Left lung (tissue), 10 donors: Measurements from ENCODE around the gene RAB11B. TPM values are rescaled to one million over a fixed set of nuclear protein-coding genes. Genes with fewer than 3 reads are reported as not detected.
A peak's percentile ranks its signal among the peaks of the same experiment; 100 is the strongest.
"Not testable (repeated sequence)": the region's sequence is repeated elsewhere in the genome, so short reads cannot be mapped to it uniquely, and the experiment has no call there.

ENCODE experiments used
- ATAC-seq: fragments of 200-7000 bp; cut with Tn5 transposase; one replicate; pipeline ENCODE4 v1.9.1; 2020; ENCODE audit warnings: moderate library complexity
- DNase-seq, 4 donors: peaks; one replicate each; pipeline ENCODE4 v3.0.0-alpha.2; 2013 to 2020
- H3K27ac ChIP-seq, 2 donors: fragments of 200-600 bp; sonication (generic) in 1 of 2; one replicate each; pipeline versions ENCODE4 v1.5.0 to v1.8.0; 2020 to 2021
- H3K27me3 ChIP-seq, 2 donors: fragments of 200-600 bp; sonication (generic) in 1 of 2; one replicate each; pipeline versions ENCODE4 v1.5.0 to v1.8.0; 2020 to 2021
- H3K36me3 ChIP-seq, 2 donors: fragments of 200-600 bp; sonication (generic) in 1 of 2; one replicate each; pipeline versions ENCODE4 v1.5.0 to v1.8.0; 2020 to 2021
- H3K4me1 ChIP-seq, 2 donors: fragments of 200-600 bp; one replicate each; pipeline ENCODE4 v1.8.0; 2021
- H3K4me3 ChIP-seq, 2 donors: fragments of 200-600 bp; sonication (generic) in 1 of 2; one replicate each; pipeline versions ENCODE4 v1.5.0 to v1.8.0; 2020 to 2021; ENCODE audit warnings: mild to moderate bottlenecking in 1 of 2
- H3K9me3 ChIP-seq, 2 donors: fragments of 200-600 bp; sonication (generic) in 1 of 2; one replicate each; pipeline versions ENCODE4 v1.5.0 to v1.8.0; 2020 to 2021
- CTCF ChIP-seq, 2 donors: fragments of 200-600 bp; sonication (generic) in 1 of 2; IDR thresholded peaks; one replicate each; pipeline versions ENCODE4 v1.5.0 to v1.8.0; 2021; ENCODE audit warnings: antibody characterized with exemption in 2 of 2
- intact Hi-C, 2 donors: fragments of 100-400 bp; cut with DNase I; formaldehyde crosslinking; loops; one replicate each; pipeline versions ENCODE4 v1.11.2 to v1.14.2; 2022
- polyA plus RNA-seq, 6 donors: library from polyadenylated mRNA; unstranded; fragments of 120-200 nt; gene quantifications; one replicate each; pipeline ENCODE4 v1.2.1, GENCODE V29; 2013; ENCODE audit not compliant: insufficient read length in 6 of 6
- total RNA-seq, 2 donors: library from RNA; stranded (reverse); fragmentation: NEBNext Ultra II Directional; extraction: Animal tissue kit (Norgen Biotek cat#: 25700); gene quantifications; one replicate each; pipeline ENCODE4 v1.2.1, GENCODE V29; 2021
- donor health status: DM: no; HTN: yes; CAD: no.
- donor health status: DM: no; HTN: no; CAD: no.

Gene RAB11B
- total and polyA plus RNA-seq, 8 donors = 91.6 to 137 (median 129) TPM

- no peak for ATAC-seq
- no peaks in the 10 kb centered on the region for H3K27me3 ChIP-seq
- intact Hi-C loops = no loop called here
- H3K9me3 ChIP-seq = peaks cover 0 to 4% of the 10 kb centered on the region in 2 donors
- peaks cover 0 to 17% of the 10 kb centered on the region in 2 donors for H3K36me3 ChIP-seq
- H3K4me3 ChIP-seq = no peak overlapping the region
- DNase-seq = no peak
- TF ChIP-seq CTCF (IDR thresholded peaks at IDR 0.05) = no peak
- H3K4me1 ChIP-seq = no peaks in the 10 kb centered on the region
- H3K27ac ChIP-seq = no peak overlapping the region
Measured at GRCh38 chr19:8377598-8377997, 12.6 kb upstream of the RAB11B start.

GRCh38 chr19:8379156-8379891 lies 10.8 kb upstream of the RAB11B start:
- intact Hi-C loops, DNase-seq, H3K27ac ChIP-seq, H3K4me3 ChIP-seq, H3K36me3 ChIP-seq, ATAC-seq, H3K9me3 ChIP-seq, H3K27me3 ChIP-seq, H3K4me1 ChIP-seq: not testable (repeated sequence)

- ATAC-seq, H3K36me3 ChIP-seq, H3K4me3 ChIP-seq, H3K9me3 ChIP-seq, intact Hi-C loops, DNase-seq, H3K27me3 ChIP-seq: not testable (repeated sequence)
- peaks cover 0 to 21% of the 10 kb centered on the region in 2 donors for H3K4me1 ChIP-seq
- H3K27ac ChIP-seq = peak overlapping the region; percentile 13 to 65
Measured at GRCh38 chr19:8384569-8384968, 5.6 kb upstream of the RAB11B start.

GRCh38 chr19:8385103-8385502 lies 5.1 kb upstream of the RAB11B start:
- DNase-seq, H3K27me3 ChIP-seq, ATAC-seq, H3K36me3 ChIP-seq, H3K9me3 ChIP-seq, intact Hi-C loops, H3K4me3 ChIP-seq: not testable (repeated sequence)
- H3K27ac ChIP-seq = peak overlapping the region; percentile 13 to 65
- peaks cover 0 to 21% of the 10 kb centered on the region in 2 donors for H3K4me1 ChIP-seq

- Histone ChIP-seq H3K4me1 (peaks cover 0 to 21% of the 10 kb centered on the region in 2 donors), H3K27ac (peak overlapping the region; percentile 39 to 65)
- H3K27me3 ChIP-seq, H3K9me3 ChIP-seq, intact Hi-C loops, H3K4me3 ChIP-seq, H3K36me3 ChIP-seq, ATAC-seq: not testable (repeated sequence)
- peak in 1 of 4 donors; percentile 59 for DNase-seq
Measured at GRCh38 chr19:8385566-8385965, 4.6 kb upstream of the RAB11B start.

- DNase-seq, H3K27me3 ChIP-seq, ATAC-seq, H3K27ac ChIP-seq, H3K9me3 ChIP-seq, H3K36me3 ChIP-seq, intact Hi-C loops, H3K4me3 ChIP-seq: not testable (repeated sequence)
- peaks cover 5 to 28% of the 10 kb centered on the region in 2 donors for H3K4me1 ChIP-seq
Measured at GRCh38 chr19:8386419-8386818, 3.7 kb upstream of the RAB11B start.

- no peak for TF ChIP-seq CTCF (IDR thresholded peaks at IDR 0.05)
- no peaks in the 10 kb centered on the region for H3K27me3 ChIP-seq
- H3K4me3 ChIP-seq = no peak overlapping the region
- H3K27ac ChIP-seq = no peak overlapping the region
- H3K4me1 ChIP-seq = peaks cover 10 to 33% of the 10 kb centered on the region in 2 donors
- no peak for ATAC-seq
- peaks cover 0 to 4% of the 10 kb centered on the region in 2 donors for H3K9me3 ChIP-seq
- intact Hi-C loops = no loop called here
- no peak for DNase-seq
- H3K36me3 ChIP-seq = no peaks in the 10 kb centered on the region
Measured at GRCh38 chr19:8386990-8387389, 3.2 kb upstream of the RAB11B start.
